NT2/D1 (cell line): Measurements from ENCODE around the gene CHST15.

Source experiments
- DNase-seq: peaks from one replicate; pipeline ENCODE4 v3.0.0-alpha.2; 2011; ENCODE audit warnings: low read depth, low spot score
- H3K27me3 ChIP-seq: 2 replicates; pipeline ENCODE4 v1.6.0; 2011; ENCODE audit warnings: mild to moderate bottlenecking; ENCODE audit not compliant: insufficient read length, insufficient read depth
- H3K36me3 ChIP-seq: 2 replicates; pipeline ENCODE4 v1.6.1; 2011; ENCODE audit warnings: mild to moderate bottlenecking, low read length, mixed read lengths; ENCODE audit not compliant: insufficient read depth, insufficient read length
- H3K4me1 ChIP-seq: 2 replicates; pipeline ENCODE4 v1.5.1; 2011; ENCODE audit not compliant: insufficient read depth, insufficient read length
- H3K4me3 ChIP-seq: 2 replicates; pipeline ENCODE4 v1.5.1; 2011; ENCODE audit warnings: low read depth; ENCODE audit not compliant: insufficient read length
- H3K9ac ChIP-seq: 2 replicates; pipeline ENCODE4 v1.6.0; 2011; ENCODE audit warnings: low read depth; ENCODE audit not compliant: insufficient read length
- H3K9me3 ChIP-seq: 2 replicates; pipeline ENCODE4 v1.5.1; 2011; ENCODE audit warnings: mild to moderate bottlenecking, low read length; ENCODE audit not compliant: insufficient read depth
- SUZ12 ChIP-seq: IDR thresholded peaks from 2 replicates; pipeline ENCODE4 v1.6.1; 2011; ENCODE audit not compliant: insufficient read length, insufficient read depth; ENCODE audit errors: extremely low read depth
- YY1 ChIP-seq: IDR thresholded peaks from 2 replicates; pipeline ENCODE4 v1.6.1; 2011; ENCODE audit not compliant: insufficient read length, insufficient read depth
- ZNF274 ChIP-seq: IDR thresholded peaks from 2 replicates; pipeline ENCODE4 v1.6.1; 2011; ENCODE audit warnings: mild to moderate bottlenecking, low read depth, low read length

CHST15 gene

DNA sequence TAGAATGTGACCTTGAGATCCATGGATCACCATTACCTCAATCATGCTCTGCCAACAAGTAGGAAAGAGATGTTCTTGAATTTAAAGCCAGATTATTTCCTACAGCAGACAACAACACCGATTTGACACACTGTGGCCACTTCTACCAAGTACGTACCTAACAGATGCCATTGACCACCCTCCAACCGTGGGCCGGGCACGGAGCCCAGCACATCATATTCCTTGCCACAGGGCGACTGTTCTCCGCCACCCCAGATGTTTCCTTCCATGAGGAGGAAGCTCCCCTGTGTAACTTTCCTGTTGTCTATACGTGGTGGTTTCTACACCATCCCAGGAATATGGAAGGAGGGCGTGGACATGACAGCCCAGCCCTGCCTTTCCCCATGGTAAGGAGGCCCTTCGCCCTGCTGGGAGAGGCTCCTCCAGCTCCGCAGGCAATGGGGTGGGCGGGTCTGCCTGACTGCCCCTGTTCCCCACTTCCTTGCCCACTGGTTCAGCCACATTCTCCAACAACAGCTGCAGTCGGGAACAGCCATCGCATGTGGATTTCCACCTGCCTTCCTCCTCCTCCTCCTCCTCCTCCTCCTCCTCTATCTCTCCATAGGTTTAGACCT is 7.2 kb downstream of the CHST15 start:
- Histone ChIP-seq H3K27me3 (peaks cover 11% of the 10 kb centered on the region), H3K4me3 (no peak overlapping the region), H3K36me3 (peaks cover 21% of the 10 kb centered on the region), H3K4me1 (peaks cover 4% of the 10 kb centered on the region), H3K9ac (no peak overlapping the region), H3K9me3 (no peaks in the 10 kb centered on the region)
- no peak for TF ChIP-seq YY1
- TF ChIP-seq SUZ12 = no peak
- no peak for TF ChIP-seq ZNF274
- DNase-seq = no peak

DNA sequence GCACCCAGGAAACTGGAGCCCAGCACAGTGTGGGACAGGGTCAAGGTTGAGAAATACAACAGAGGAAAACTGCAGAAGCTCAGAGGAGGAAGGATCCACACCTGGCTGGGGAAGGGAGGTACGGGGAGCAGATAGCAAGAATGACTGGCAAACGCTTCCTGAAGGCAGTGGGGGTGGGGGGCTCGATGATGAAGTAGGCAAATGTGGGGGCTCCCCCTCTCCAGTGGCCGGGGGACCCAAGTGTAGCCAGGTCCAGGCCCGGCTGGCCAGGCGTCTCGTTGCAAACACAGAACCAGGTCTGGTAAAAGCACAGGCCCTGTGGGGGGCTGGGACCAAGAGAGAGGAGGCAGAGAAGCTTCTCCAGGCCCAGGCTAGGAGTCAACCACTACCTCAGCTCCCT is 7.7 kb downstream of the CHST15 start:
- H3K9ac ChIP-seq = no peak overlapping the region
- no peaks in the 10 kb centered on the region for H3K9me3 ChIP-seq

GRCh38 chr10:124084708-124085107 is 8.7 kb downstream of the CHST15 start:
- no peak for DNase-seq
- Histone ChIP-seq H3K9ac (no peak overlapping the region), H3K36me3 (peaks cover 10% of the 10 kb centered on the region), H3K9me3 (no peaks in the 10 kb centered on the region), H3K4me3 (no peak overlapping the region), H3K4me1 (peaks cover 4% of the 10 kb centered on the region), H3K27me3 (no peaks in the 10 kb centered on the region)
- no peak for TF ChIP-seq ZNF274
- no peak for TF ChIP-seq SUZ12
- no peak for TF ChIP-seq YY1

More for the DNA sequence above, 7.7 kb downstream of the CHST15 start:
- DNase-seq = no peak
- TF ChIP-seq SUZ12 = no peak
- TF ChIP-seq ZNF274 = no peak
- TF ChIP-seq YY1 = no peak
- H3K27me3 ChIP-seq = peaks cover 6% of the 10 kb centered on the region
- peaks cover 4% of the 10 kb centered on the region for H3K4me1 ChIP-seq
- no peak overlapping the region for H3K4me3 ChIP-seq
- H3K36me3 ChIP-seq = peaks cover 20% of the 10 kb centered on the region

GRCh38 chr10:124083740-124084397 is 9.5 kb downstream of the CHST15 start:
- peaks cover 4% of the 10 kb centered on the region for H3K4me1 ChIP-seq
- H3K27me3 ChIP-seq = no peaks in the 10 kb centered on the region
- DNase-seq = no peak
- no peaks in the 10 kb centered on the region for H3K9me3 ChIP-seq
- H3K9ac ChIP-seq = no peak overlapping the region
- peaks cover 8% of the 10 kb centered on the region for H3K36me3 ChIP-seq
- H3K4me3 ChIP-seq = no peak overlapping the region
- TF ChIP-seq ZNF274 (no peak), YY1 (no peak), SUZ12 (no peak)

DNA sequence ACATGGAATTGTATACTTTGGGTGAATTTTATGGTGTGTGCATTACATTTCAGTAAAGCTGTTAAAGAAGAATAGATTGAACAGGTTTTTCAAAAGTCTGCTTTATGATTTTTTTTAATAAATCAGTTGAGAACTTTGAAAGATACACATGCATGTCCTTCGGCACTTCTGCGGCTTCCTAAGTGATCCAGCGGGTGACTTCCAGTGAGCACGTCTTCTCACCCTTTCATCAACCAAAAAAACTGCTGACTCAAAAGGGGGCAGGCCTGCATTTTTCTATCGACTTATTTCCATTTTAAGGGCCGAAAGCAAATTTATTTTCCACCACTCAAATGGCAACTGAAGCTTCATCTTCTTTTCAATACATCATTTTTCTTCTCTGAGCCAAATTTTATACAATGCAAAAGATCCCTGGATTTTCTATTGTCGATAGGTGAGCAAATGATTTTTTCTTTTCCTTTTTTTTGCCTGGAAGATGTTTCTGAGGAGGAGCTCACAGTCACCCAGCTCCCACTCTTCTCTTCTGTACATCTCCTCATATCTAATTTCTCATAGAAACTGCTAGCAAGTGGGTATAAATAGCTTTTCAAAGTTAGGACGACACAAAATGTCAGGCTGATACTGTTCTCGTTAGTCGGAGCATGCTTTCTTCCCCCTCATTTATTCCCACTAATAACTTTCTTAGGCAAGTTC is 10.2 kb downstream of the CHST15 start:
- Histone ChIP-seq H3K9me3 (no peaks in the 10 kb centered on the region), H3K36me3 (peaks cover 8% of the 10 kb centered on the region), H3K9ac (no peak overlapping the region), H3K4me3 (no peak overlapping the region), H3K27me3 (no peaks in the 10 kb centered on the region), H3K4me1 (peaks cover 4% of the 10 kb centered on the region)
- DNase-seq = no peak
- TF ChIP-seq ZNF274 (no peak), SUZ12 (no peak), YY1 (no peak)

GRCh38 chr10:124082555-124082954 is 10.8 kb downstream of the CHST15 start:
- Histone ChIP-seq H3K4me3 (no peak overlapping the region), H3K9ac (no peak overlapping the region)

DNA sequence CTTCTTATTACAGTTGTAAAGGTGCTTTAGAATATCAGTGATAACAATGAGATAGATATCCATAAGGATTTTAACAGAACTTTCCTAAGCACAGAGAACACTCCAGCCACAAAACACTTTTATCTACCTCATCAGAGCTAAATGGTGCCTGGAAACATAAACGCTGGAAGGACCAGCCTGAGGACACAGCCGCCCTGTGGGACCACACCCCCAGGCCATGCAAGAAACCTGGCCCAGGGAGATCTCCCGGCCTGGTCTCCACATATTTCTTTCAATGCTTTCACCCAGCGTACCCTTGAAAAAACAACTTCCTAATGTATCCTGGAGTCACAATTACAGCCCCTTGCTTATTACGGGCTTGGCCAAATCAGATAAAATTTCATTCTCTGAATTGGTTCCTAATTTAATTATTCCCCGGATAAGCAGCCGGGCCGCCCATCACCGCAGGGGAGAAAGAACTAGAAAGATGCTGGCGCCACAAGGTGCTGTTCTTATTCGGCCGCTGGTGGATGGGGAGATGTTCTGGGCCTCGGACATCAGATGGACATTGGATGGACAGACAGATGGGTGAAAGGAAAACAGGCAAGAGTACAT is 11.8 kb downstream of the CHST15 start:
- H3K4me1 ChIP-seq = peaks cover 4% of the 10 kb centered on the region
- no peak overlapping the region for H3K9ac ChIP-seq
- no peak for DNase-seq
- TF ChIP-seq SUZ12 = no peak
- TF ChIP-seq YY1 = no peak
- no peak for TF ChIP-seq ZNF274
- H3K36me3 ChIP-seq = peaks cover 8% of the 10 kb centered on the region
- no peaks in the 10 kb centered on the region for H3K9me3 ChIP-seq
- no peaks in the 10 kb centered on the region for H3K27me3 ChIP-seq
- H3K4me3 ChIP-seq = no peak overlapping the region

More at GRCh38 chr10:124082555-124082954, 10.8 kb downstream of the CHST15 start:
- Histone ChIP-seq H3K9me3 (no peaks in the 10 kb centered on the region), H3K27me3 (no peaks in the 10 kb centered on the region), H3K36me3 (peaks cover 8% of the 10 kb centered on the region), H3K4me1 (peaks cover 4% of the 10 kb centered on the region)
- DNase-seq = no peak
- TF ChIP-seq ZNF274 = no peak
- no peak for TF ChIP-seq YY1
- TF ChIP-seq SUZ12 = no peak
